HuH-7.5 (cell line): ENCODE results near the gene SIPA1L3.

Source experiments
- DNase-seq: peaks from one replicate; pipeline ENCODE4 v3.0.0; 2011; ENCODE audit warnings: low spot score

The SIPA1L3 gene

GRCh38 chr19:37948362-37948761 is 41.4 kb downstream of the SIPA1L3 start:
- DNase-seq: no peak

- DNase-seq: no peak
These were observed 43.6 kb downstream of the SIPA1L3 start for GRCh38 chr19:37950471-37951175.

GRCh38 chr19:37951816-37952210 is 44.8 kb downstream of the SIPA1L3 start:
- DNase-seq: no peak

GRCh38 chr19:37953171-37953917 is 46.3 kb downstream of the SIPA1L3 start:
- no peak for DNase-seq

GRCh38 chr19:37953918-37954303 is 46.9 kb downstream of the SIPA1L3 start:
- no peak for DNase-seq

GRCh38 chr19:37954421-37954874 is 47.4 kb downstream of the SIPA1L3 start:
- no peak for DNase-seq

GRCh38 chr19:37955986-37956385 is 49.0 kb downstream of the SIPA1L3 start:
- no peak for DNase-seq

GRCh38 chr19:37957176-37957575 is 50.2 kb downstream of the SIPA1L3 start:
- no peak for DNase-seq

GRCh38 chr19:37959665-37960114 is 52.7 kb downstream of the SIPA1L3 start:
- DNase-seq: no peak

GRCh38 chr19:37961198-37961597 is 54.2 kb downstream of the SIPA1L3 start:
- DNase-seq: no peak

- no peak for DNase-seq
These were observed 56.4 kb downstream of the SIPA1L3 start for GRCh38 chr19:37963190-37963936.

GRCh38 chr19:37964109-37964508 is 57.1 kb downstream of the SIPA1L3 start:
- no peak for DNase-seq

- DNase-seq: no peak
These were observed 59.2 kb downstream of the SIPA1L3 start for GRCh38 chr19:37966211-37966661.

- no peak for DNase-seq
These were observed 59.7 kb downstream of the SIPA1L3 start for GRCh38 chr19:37966662-37967231.

- no peak for DNase-seq
These were observed 62.7 kb downstream of the SIPA1L3 start for GRCh38 chr19:37969695-37970094.

GRCh38 chr19:37970699-37971098 is 63.7 kb downstream of the SIPA1L3 start:
- no peak for DNase-seq

- no peak for DNase-seq
These were observed 65.8 kb downstream of the SIPA1L3 start for GRCh38 chr19:37972803-37973202.

GRCh38 chr19:37973666-37974065 is 66.7 kb downstream of the SIPA1L3 start:
- DNase-seq: no peak

GRCh38 chr19:37975071-37975470 is 68.1 kb downstream of the SIPA1L3 start:
- no peak for DNase-seq

- no peak for DNase-seq
These were observed 68.8 kb downstream of the SIPA1L3 start for GRCh38 chr19:37975596-37976515.

GRCh38 chr19:37977391-37977790 is 70.4 kb downstream of the SIPA1L3 start:
- DNase-seq: no peak
